ENCODE data around the gene RBKS.
"Not testable (repeated sequence)": the region's sequence is repeated elsewhere in the genome, so short reads cannot be mapped to it uniquely, and the experiment has no call there.

The RBKS gene

GRCh38 chr2:27904405-27904665 is 14.1 kb upstream of the RBKS start:
- DNase-seq (ENCODE audit: low read depth) = no peak

GRCh38 chr2:27903649-27904404 is 13.6 kb upstream of the RBKS start:
- no peak for DNase-seq (ENCODE audit: low read depth)

GRCh38 chr2:27903018-27903417 is 12.8 kb upstream of the RBKS start:
- DNase-seq (ENCODE audit: low read depth) = no peak

- DNase-seq (ENCODE audit: low read depth) = no peak
Measured at GRCh38 chr2:27902098-27902497, 11.9 kb upstream of the RBKS start.

- no peak for DNase-seq (ENCODE audit: low read depth)
Measured at GRCh38 chr2:27901234-27901633, 11.0 kb upstream of the RBKS start.

GRCh38 chr2:27897717-27898116 is 7.5 kb upstream of the RBKS start:
- DNase-seq (ENCODE audit: low read depth) = no peak

GRCh38 chr2:27893006-27893405 is 2.8 kb upstream of the RBKS start:
- no peak for DNase-seq (ENCODE audit: low read depth)

- no peak for DNase-seq (ENCODE audit: low read depth)
Measured at GRCh38 chr2:27891673-27892105, 1.5 kb upstream of the RBKS start.

GRCh38 chr2:27890924-27891672 is 911 bp upstream of the RBKS start:
- no peak for DNase-seq (ENCODE audit: low read depth)

GRCh38 chr2:27889774-27890145 is 427 bp downstream of the RBKS start:
- no peak for DNase-seq (ENCODE audit: low read depth)

GRCh38 chr2:27888790-27889189 is 1.4 kb downstream of the RBKS start:
- DNase-seq (ENCODE audit: low read depth) = no peak

- DNase-seq (ENCODE audit: low read depth) = no peak
Measured at GRCh38 chr2:27887830-27888229, 2.4 kb downstream of the RBKS start.

- DNase-seq (ENCODE audit: low read depth) = no peak
Measured at GRCh38 chr2:27887111-27887510, 3.1 kb downstream of the RBKS start.

- no peak for DNase-seq (ENCODE audit: low read depth)
Measured at GRCh38 chr2:27886322-27886721, 3.9 kb downstream of the RBKS start.

GRCh38 chr2:27885661-27886060 is 4.5 kb downstream of the RBKS start:
- no peak for DNase-seq (ENCODE audit: low read depth)

- no peak for DNase-seq (ENCODE audit: low read depth)
Measured at GRCh38 chr2:27885234-27885633, 5.0 kb downstream of the RBKS start.

- no peak for DNase-seq (ENCODE audit: low read depth)
Measured at GRCh38 chr2:27884601-27885000, 5.6 kb downstream of the RBKS start.

- DNase-seq (ENCODE audit: low read depth) = not testable (repeated sequence)
Measured at GRCh38 chr2:27882584-27882922, 7.6 kb downstream of the RBKS start.

GRCh38 chr2:27881815-27882583 is 8.2 kb downstream of the RBKS start:
- not testable (repeated sequence) for DNase-seq (ENCODE audit: low read depth)

GRCh38 chr2:27878825-27879224 is 11.4 kb downstream of the RBKS start:
- no peak for DNase-seq (ENCODE audit: low read depth)

GRCh38 chr2:27875089-27875881 is 14.9 kb downstream of the RBKS start:
- no peak for DNase-seq (ENCODE audit: low read depth)

- no peak for DNase-seq (ENCODE audit: low read depth)
Measured at GRCh38 chr2:27873091-27873490, 17.1 kb downstream of the RBKS start.
